HG02870 (cell line): ENCODE data around the gene IDS.
"Not testable (repeated sequence)": the region's sequence is repeated elsewhere in the genome, so short reads cannot be mapped to it uniquely, and the experiment has no call there.

Experiments used
- ATAC-seq: cut with Tn5 transposase; IDR thresholded peaks from one replicate; pipeline ENCODE4 v1.9.1; 2021; ENCODE audit warnings: mild to moderate bottlenecking, moderate library complexity; ENCODE audit not compliant: unreplicated experiment

IDS gene

GRCh38 chrX:149527705-149528104, 22.6 kb upstream of the IDS start:
- ATAC-seq, result no peak

GRCh38 chrX:149526318-149527033, 21.4 kb upstream of the IDS start:
- not testable (repeated sequence) for ATAC-seq

- ATAC-seq, result peak; percentile 43
Measured at GRCh38 chrX:149525903-149526302, 20.8 kb upstream of the IDS start.

GRCh38 chrX:149525389-149525788, 20.3 kb upstream of the IDS start:
- ATAC-seq, result peak; percentile 94

GRCh38 chrX:149522916-149523315, 17.8 kb upstream of the IDS start:
- no peak for ATAC-seq

- ATAC-seq, result no peak
Measured at GRCh38 chrX:149521438-149521837, 16.3 kb upstream of the IDS start.

- not testable (repeated sequence) for ATAC-seq
Measured at GRCh38 chrX:149520636-149521277, 15.7 kb upstream of the IDS start.

- ATAC-seq, result no peak
Measured at GRCh38 chrX:149518236-149518635, 13.1 kb upstream of the IDS start.

- no peak for ATAC-seq
Measured at GRCh38 chrX:149517308-149517707, 12.2 kb upstream of the IDS start.

- ATAC-seq, result no peak
Measured at GRCh38 chrX:149516604-149517003, 11.5 kb upstream of the IDS start.

- no peak for ATAC-seq
Measured at GRCh38 chrX:149515954-149516602, 11.0 kb upstream of the IDS start.

- no peak for ATAC-seq
Measured at GRCh38 chrX:149513825-149514428, 8.8 kb upstream of the IDS start.

- peak; percentile 74 for ATAC-seq
Measured at GRCh38 chrX:149512225-149512885, 7.2 kb upstream of the IDS start.

GRCh38 chrX:149511081-149511480, 6.0 kb upstream of the IDS start:
- ATAC-seq, result no peak

- ATAC-seq, result no peak
Measured at GRCh38 chrX:149510386-149510785, 5.3 kb upstream of the IDS start.

GRCh38 chrX:149508467-149508866, 3.4 kb upstream of the IDS start:
- ATAC-seq, result no peak

- no peak for ATAC-seq
Measured at GRCh38 chrX:149506349-149506748, 1.2 kb upstream of the IDS start.

- no peak for ATAC-seq
Measured at GRCh38 chrX:149505671-149506070, 565 bp upstream of the IDS start.

- ATAC-seq, result peak; percentile 30
Measured at GRCh38 chrX:149504226-149504914, 736 bp downstream of the IDS start.

GRCh38 chrX:149503446-149503845, 1.7 kb downstream of the IDS start:
- ATAC-seq, result peak; percentile 63

- ATAC-seq, result not testable (repeated sequence)
Measured at GRCh38 chrX:149502923-149503322, 2.2 kb downstream of the IDS start.
